ENCODE data around the gene TADA2B. TPM values are rescaled to one million over a fixed set of nuclear protein-coding genes. Genes with fewer than 3 reads are reported as not detected.
A peak's percentile ranks its signal among the peaks of the same experiment; 100 is the strongest.

The TADA2B gene
- total RNA-seq, 4 donors from 2014 or later, result 55.4 to 70.2 (median 56.4) TPM

DNA sequence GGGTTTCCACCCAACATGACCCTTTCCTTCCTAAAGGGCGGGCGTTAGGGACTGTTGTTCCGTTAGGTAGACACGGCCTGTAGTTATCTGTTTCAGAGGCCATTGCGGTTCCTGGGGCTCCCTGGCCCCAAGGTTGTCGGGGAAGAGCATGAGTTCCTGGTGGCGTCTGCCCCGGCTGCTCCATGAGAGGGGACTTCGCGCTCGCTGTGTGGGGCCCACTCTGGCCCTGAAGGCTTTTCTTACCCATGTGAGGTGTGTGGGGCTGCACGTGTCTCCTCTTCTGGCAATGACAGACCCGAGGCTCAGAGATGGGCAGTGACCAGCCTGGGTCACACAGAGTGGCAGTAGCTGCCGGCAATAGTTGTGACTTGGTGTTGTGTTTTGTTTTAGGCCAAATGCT is 9.1 kb downstream of the TADA2B start:
- Histone ChIP-seq H3K9me3 (no peaks in the 10 kb centered on the region), H3K36me3 (peaks cover 0 to 32% of the 10 kb centered on the region in 2 donors), H3K27ac (peak overlapping the region; percentile 45 to 84 (median 76)), H3K4me3 (no peak overlapping the region), H3K4me1 (peaks cover 28 to 42% of the 10 kb centered on the region in 2 donors), H3K27me3 (no peaks in the 10 kb centered on the region)
- intact Hi-C loops (cut with DNase I; ENCODE audit: low total_unique reads) (no loop called here), in situ Hi-C loops (cut with MboI; ENCODE audit: low sequenced_read_pairs in 4 of 4) (loop anchor here in 1 of 4 donors (25.0 kb wide), 1 partner anchor 140 kb away; the partner anchor contains the start of gene TBC1D14)
- no peak for DNase-seq
- TF ChIP-seq, protein P1, sequence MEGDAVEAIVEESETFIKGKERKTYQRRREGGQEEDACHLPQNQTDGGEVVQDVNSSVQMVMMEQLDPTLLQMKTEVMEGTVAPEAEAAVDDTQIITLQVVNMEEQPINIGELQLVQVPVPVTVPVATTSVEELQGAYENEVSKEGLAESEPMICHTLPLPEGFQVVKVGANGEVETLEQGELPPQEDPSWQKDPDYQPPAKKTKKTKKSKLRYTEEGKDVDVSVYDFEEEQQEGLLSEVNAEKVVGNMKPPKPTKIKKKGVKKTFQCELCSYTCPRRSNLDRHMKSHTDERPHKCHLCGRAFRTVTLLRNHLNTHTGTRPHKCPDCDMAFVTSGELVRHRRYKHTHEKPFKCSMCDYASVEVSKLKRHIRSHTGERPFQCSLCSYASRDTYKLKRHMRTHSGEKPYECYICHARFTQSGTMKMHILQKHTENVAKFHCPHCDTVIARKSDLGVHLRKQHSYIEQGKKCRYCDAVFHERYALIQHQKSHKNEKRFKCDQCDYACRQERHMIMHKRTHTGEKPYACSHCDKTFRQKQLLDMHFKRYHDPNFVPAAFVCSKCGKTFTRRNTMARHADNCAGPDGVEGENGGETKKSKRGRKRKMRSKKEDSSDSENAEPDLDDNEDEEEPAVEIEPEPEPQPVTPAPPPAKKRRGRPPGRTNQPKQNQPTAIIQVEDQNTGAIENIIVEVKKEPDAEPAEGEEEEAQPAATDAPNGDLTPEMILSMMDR (IDR thresholded peaks at IDR 0.05 in 4 of 5, conservative IDR thresholded peaks at IDR 0.05 in 1 of 5), result no peak
- no peak for TF ChIP-seq POLR2A (IDR thresholded peaks at IDR 0.05)
- no peak for ATAC-seq

DNA sequence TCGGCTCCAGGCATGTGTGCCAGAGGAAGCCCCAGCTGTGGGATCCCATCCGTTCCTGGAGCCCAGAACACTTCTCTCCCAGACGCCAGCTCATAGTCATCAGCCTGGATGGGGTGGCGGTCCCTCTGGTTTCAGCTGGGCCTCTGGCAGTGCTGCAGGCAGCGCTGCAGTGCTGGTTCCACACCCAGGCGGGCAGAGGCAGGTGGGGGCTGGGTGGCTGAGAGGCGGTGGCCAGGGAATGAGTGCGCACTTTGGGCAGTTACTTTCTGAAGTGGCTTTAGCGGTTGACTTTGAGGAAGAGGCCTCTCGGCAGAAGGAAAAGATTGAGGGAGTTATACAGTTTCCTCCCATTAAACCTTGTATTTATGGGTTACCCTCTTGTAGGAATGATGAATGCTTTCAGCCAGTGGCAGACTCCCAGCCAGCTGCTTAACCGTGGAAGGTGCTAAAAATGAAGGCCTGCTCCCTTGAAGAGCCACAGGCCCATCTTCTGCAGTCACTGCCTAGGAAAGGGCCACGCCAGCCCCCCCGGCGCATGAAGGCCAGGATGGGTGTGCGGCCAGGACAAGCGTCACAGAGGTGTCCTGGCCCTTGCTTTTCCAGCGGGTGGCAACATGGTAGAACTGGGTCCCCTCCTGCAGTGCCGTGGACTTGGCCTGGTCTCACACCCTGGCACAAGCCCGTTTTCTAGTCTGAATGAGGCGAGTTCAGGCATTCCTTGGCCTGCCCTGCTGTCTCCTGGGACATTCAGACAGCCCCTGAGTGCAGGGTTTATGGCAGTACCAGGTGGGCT is 9.9 kb downstream of the TADA2B start:
- Histone ChIP-seq H3K27me3 (no peaks in the 10 kb centered on the region), H3K4me1 (peaks cover 22 to 34% of the 10 kb centered on the region in 2 donors), H3K4me3 (no peak overlapping the region), H3K27ac (peak overlapping the region; percentile 45 to 84 (median 76)), H3K9me3 (no peaks in the 10 kb centered on the region), H3K36me3 (peaks cover 0 to 32% of the 10 kb centered on the region in 2 donors)
- in situ Hi-C loops (cut with MboI; ENCODE audit: low sequenced_read_pairs in 4 of 4) (loop anchor here in 1 of 4 donors (25.0 kb wide), 1 partner anchor 141 kb away; the partner anchor contains the start of gene TBC1D14), intact Hi-C loops (cut with DNase I; ENCODE audit: low total_unique reads) (no loop called here)
- ATAC-seq (peak; percentile 45 to 73), DNase-seq (peak; percentile 38 to 67)
- TF ChIP-seq POLR2A (IDR thresholded peaks at IDR 0.05), result no peak
- TF ChIP-seq, protein P1 (IDR thresholded peaks at IDR 0.05 in 4 of 5, conservative IDR thresholded peaks at IDR 0.05 in 1 of 5), result no peak

DNA sequence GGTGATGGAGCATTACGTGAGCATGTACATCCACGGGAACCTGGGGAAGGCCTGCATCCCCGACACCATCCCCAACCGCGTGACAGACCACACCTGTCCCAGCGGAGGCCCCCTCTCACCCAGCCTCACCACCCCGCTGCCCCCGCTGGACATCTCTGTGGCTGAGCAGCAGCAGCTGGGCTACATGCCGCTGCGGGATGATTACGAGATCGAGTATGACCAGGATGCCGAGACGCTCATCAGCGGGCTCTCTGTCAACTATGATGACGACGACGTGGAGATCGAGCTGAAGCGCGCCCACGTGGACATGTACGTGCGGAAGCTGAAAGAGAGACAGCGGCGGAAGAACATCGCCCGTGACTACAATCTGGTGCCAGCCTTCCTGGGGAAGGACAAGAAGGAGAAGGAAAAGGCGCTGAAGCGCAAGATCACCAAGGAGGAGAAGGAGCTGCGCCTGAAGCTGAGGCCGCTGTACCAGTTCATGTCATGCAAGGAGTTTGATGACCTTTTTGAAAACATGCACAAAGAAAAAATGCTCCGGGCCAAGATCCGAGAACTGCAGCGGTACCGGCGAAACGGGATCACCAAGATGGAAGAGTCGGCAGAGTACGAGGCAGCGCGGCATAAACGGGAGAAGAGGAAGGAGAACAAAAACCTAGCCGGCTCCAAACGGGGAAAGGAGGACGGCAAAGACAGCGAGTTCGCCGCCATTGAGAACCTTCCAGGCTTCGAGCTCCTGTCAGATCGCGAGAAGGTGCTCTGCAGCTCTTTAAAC is 11.1 kb downstream of the TADA2B start:
- Histone ChIP-seq H3K4me3 (no peak overlapping the region), H3K9me3 (no peaks in the 10 kb centered on the region), H3K4me1 (peaks cover 22 to 30% of the 10 kb centered on the region in 2 donors), H3K36me3 (peaks cover 0 to 34% of the 10 kb centered on the region in 2 donors), H3K27ac (peak overlapping the region in 3 of 4 donors; percentile 72 to 84 (median 81)), H3K27me3 (no peaks in the 10 kb centered on the region)
- intact Hi-C loops (cut with DNase I; ENCODE audit: low total_unique reads), result no loop called here
- TF ChIP-seq POLR2A (IDR thresholded peaks at IDR 0.05), result no peak
- ATAC-seq (no peak), DNase-seq (no peak)
- in situ Hi-C loops (cut with MboI; ENCODE audit: low sequenced_read_pairs in 4 of 4), result loop anchor here in 1 of 4 donors (25.0 kb wide), 1 partner anchor 142 kb away; the partner anchor contains the start of gene TBC1D14

GRCh38 chr4:7055111-7055989 is 12.2 kb downstream of the TADA2B start:
- Histone ChIP-seq H3K36me3 (peaks cover 0 to 45% of the 10 kb centered on the region in 2 donors), H3K9me3 (no peaks in the 10 kb centered on the region), H3K27me3 (no peaks in the 10 kb centered on the region), H3K4me3 (no peak overlapping the region), H3K27ac (peak overlapping the region in 2 of 4 donors; percentile 12 to 29), H3K4me1 (peaks cover 20 to 22% of the 10 kb centered on the region in 2 donors)
- in situ Hi-C loops (cut with MboI; ENCODE audit: low sequenced_read_pairs in 4 of 4) (loop anchor here in 1 of 4 donors (25.0 kb wide), 1 partner anchor 143 kb away; the partner anchor contains the start of gene TBC1D14), intact Hi-C loops (cut with DNase I; ENCODE audit: low total_unique reads) (no loop called here)
- DNase-seq (no peak), ATAC-seq (no peak)
- no peak for TF ChIP-seq POLR2A (IDR thresholded peaks at IDR 0.05)
- TF ChIP-seq, protein P1 (IDR thresholded peaks at IDR 0.05 in 4 of 5, conservative IDR thresholded peaks at IDR 0.05 in 1 of 5), result no peak

All from gastrocnemius medialis (tissue), 4 donors.